Kidney capillary endothelial cell (primary cell): ENCODE results near the gene KLF16.
A peak's percentile ranks its signal among the peaks of the same experiment; 100 is the strongest.

ENCODE experiments used
- DNase-seq: peaks from one replicate; pipeline ENCODE4 v3.0.0-alpha.2; 2018; ENCODE audit warnings: low spot score

Gene KLF16

DNA sequence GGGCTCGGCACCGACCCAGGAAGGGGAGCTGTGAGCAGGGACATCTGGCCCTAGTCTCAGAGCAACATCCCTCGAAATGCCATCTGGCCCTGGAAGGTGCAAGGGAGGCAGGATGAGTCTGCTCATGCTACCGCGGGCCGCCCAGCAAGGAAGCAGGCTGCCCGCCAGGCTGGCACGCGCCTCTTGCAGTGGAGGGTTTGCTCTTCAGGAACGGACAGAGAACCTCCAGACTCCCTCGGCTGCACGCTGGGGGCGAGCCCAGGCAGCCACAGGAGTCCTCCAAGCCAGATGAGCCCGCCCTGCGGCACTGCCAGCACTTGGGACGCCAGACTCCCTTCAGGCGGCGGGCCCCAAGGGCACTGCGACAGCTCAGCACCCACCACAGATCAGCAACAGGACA, 41.2 kb downstream of the KLF16 start:
- DNase-seq = no peak

DNA sequence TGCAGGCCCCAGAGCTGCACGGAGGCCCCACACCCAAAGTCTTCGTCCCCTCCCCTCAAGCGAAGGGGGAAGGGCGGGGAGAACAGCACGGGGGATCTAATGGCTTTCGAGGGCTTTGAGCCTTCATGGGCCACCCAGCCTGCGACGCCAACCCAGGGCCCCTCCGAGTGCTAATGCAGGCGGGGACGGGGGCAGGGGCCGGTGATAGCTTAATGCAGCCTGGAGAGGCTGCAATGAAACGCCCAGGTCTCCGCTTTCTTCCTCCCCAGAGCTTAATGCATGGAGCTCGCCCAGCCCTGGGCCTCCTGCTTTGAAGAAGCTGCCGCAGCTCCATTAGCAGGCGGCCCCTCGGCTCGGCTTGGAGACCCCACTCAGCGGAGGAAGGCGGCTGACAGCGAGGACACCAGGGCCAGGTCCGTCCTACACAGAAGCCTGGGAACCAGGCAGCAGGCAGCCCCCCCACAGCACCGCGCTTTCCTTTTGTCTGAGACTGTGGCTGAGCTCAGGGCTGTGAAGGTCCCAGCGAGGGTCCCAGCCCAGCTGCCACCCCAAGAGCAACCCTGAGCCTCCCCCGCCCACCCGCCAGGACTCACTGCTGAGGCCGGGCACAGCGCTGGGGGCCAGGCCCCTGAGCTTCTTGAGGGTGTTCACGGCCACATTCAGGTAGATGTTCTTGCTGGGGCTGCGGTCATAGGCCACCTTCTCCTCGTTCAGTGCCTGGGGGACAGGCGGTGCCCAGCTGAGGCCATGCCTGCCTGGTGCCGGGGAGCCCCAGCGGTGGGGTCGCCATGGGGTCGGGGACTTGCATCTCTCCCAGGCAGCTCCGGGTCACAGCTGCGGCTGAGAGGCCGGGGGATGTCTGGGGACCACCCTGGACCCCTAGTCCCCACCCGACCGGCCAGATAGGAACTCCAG, 43.8 kb downstream of the KLF16 start:
- DNase-seq = no peak

DNA sequence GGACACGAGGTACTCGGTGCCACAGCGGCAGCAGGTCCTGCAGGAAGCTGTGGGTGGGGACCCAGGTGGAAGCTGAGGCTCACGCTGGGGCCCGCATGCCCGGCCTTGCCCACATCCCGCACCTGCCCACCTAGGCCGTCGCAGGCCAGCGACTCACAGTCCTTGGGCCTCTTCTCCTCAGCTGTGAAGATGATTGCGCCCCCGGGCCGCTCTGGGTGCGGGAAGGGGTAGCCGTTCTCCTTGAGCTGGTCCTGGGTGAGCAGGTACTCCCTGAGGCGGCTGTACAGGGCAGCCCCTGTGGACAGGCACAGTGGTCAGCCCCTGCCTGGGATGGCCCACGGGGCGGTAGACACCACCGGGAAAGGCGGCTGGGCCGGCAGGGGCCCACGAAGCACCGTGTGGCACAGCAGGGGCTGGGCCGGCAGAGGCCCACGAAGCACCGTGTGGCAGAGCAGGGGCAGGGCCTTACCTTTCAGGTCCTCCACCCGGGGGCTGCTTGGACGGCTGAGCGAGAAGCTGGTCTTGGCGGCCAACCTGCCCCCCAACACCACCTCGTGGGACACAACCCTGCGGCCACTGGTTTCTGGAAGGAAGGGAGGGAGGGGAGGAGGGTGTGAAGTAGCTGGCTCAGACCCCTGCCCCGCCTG, 44.7 kb downstream of the KLF16 start:
- DNase-seq = no peak

DNA sequence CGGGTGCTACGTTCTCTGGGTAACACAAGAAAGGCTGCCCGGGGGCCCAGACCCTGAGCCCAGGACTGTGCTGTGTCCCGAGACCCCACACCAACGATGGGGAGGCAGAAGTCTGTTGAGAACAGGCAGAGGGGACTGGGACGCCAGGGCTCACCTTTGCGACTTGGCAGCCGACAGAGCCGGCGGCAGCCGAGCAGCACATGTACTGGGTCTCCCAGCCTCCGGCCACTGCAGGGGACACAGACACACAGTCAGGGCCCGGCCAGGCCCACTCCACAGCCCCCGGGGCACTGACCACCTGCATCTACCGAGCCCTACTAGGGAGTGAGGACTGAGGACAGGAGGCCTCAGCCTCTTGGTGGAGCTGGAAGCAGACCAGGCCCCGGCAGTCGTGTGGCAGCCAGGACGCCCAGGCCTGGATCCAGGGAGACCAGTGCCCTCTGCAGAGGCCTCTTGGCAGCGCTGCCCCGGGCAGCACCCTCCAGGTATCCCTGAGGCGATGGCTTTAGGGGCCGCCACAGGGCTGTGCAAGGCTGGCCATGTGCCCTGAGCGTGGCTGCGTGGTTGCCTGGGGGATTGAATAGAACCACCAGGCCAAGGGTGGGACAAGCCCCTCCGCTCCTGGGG, 45.7 kb downstream of the KLF16 start:
- no peak for DNase-seq

DNA sequence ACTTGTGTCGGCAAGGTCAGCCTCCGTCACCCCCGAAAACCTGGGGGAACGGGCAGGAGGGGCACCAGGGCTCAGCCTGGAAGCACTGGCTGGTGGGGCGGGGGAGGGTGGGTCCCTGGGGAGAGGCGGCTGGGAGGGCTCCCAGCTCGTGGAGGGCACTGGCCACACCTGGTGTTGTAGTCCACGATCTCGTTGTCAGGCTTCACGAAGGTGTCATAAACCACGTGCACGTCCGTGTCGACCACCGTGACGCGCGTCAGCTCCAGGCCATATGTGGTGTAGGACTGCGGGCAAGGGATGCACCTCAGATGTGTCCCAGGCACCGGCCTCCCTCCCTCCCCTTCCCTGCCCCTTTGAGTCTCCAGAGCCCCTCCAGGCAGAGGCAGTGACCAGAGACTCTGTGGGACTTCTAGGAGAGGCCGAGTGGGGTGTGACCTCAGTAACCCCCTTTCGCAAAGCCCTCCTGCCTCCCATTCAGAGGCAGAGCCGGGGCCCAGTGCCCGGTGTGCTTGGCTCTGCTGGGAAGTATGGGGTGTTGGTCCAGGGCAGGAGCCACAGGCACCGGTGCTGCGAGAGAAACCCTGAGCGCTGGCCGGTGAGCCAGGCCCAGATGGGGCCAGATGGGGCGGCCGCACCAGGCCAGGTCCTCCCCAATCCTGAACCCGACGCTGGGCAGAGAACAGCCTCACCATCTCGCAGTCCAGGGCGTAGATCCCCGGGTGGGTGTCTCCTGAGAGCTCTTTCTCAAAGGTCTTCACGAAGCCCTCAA, 46.7 kb downstream of the KLF16 start:
- no peak for DNase-seq

DNA sequence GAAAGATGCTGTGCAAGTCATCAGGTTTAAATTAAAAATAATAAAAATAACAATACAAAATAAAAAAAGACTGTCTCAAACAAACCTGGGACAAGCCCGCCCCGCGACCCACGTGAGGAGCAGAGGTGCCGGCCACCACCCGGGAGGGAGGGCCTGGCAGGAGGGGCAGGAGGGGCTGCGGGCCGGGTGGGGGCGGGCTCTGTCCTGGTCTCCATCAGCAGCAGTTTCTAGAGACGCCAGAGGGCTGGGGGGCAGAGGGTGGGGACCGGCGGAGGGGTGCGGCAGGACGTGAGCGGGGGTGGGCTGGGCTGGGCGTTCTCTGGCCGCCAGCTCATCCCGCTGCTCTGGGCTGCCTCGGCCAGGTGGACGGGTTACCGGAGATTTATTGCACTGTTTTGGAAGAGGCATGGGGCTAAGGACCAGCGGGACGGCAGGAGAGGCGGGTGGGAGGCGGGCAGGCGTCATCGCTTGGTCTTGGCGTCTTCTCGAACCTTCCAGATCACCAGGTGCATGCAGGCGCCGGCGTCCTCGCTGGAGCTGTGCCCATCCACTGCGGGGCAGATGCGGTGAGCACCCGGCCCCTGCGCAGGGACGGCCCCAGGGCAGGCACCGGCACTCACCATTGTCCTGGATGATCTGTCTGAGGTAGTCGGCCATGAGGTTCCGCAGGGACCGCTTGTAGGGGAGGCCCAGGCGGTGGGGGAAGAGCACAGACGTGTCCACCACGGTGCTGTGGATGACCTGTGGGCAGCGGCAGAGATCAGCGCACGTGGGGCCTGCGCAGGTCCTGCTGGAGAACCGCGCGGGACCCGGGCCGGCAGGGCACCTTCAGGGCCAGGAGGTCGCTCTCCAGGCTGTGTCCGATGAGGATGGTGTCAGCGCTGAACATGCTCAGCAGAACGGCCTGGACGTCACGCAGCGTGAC, 47.5 kb downstream of the KLF16 start:
- DNase-seq = no peak

DNA sequence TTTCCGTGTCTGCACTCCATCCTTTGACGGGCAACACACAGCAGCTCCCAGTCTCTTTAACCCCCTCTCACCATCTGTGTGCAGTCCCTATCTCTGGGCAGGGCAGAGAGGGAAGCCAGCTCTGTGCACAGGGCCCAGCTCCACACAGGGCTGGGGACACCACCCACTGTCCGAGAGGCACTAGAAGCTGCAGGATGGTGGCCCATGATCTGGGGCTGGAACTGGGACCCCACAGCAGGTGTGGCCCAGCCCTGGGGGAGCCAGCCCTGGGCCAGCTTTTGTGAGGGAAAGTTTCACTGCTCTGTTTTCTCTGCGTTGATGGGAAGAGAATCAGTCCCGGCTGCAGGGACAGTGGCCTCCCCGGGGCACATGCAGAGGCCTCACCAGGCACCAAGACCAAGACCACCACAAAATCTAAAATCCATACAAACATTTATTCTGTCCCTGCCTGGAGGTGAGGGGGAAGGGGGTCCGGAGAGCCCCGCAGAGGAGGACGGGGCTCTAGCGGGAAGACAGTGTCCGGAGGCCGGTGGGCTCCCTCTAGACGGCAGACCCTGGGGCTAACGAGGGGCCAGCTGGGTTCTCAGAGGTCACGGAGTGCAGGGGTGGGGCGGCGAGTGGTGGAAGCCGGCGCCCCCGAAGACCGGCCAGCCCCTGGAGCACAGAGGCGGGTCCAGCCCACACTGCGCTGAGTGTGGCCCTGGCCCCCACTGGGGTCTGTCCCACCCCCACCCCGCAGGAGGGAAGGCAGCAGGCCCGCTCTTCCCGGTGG, 48.4 kb downstream of the KLF16 start:
- no peak for DNase-seq

DNA sequence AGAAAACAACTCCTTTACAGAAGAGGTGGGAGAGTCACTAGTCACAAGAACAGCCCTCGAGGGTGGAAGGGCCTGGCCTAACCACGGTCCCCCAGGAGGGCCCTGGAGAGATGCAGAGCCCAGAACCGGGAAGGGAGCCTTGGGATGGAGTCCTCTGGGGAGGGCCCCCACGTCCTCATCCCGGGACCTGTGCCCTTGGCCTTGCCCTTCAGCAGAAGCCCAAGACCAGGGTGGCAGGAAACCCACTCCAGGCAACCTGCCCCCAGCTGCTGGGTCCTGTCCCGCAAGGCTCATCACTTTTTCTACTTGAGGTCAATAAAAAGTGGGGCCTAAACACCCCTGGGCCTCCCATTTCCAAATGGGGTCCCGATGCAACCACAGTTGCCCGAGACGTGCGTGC, 49.0 kb downstream of the KLF16 start:
- no peak for DNase-seq

DNA sequence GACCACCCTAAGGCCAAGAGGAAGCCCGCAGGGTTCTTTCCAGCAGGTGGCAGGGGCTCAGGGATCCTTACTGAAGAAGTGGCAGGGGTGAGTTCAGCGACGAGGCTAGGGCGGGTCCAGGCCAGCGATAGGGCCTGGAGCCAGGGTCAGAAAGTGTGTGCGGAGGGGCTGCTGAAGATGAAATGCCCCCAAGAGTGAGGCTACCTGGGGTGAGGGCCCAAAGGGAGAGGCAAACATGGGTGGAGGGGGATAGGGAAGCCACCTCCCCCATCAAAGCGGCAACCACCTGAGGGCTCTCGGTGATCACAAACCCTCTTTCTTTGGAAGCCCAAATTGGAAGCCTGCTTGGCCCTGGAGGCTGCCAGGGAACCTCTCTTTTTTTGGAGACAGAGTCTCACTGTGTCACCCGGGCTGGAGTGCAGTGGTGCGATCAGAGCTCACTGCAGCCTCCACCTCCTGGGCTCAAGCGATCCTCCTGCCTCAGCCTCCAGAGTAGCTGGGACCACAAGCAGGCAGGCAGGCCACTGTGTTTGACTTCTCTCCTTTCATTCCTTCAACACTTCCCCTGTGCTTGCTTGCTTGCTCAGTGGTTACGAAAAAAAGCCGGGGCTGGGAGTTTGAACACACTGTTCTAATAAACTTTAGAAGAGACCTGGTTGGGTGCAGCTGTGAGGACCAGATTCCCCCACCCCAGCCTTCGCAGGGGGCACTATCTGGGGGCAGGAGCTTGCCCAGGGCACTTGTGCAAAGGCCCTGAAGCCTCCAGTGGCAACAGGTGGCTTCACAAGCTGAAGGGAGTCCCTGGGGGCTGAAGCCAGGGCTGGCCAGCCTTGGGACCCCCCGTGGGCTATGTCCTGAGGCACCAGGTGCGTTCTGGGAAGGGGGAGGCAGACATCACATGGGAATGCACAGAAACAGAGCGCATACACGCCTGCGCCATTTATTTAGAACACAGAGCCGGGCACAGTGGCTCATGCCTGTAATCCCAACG, 49.9 kb downstream of the KLF16 start:
- DNase-seq = no peak

DNA sequence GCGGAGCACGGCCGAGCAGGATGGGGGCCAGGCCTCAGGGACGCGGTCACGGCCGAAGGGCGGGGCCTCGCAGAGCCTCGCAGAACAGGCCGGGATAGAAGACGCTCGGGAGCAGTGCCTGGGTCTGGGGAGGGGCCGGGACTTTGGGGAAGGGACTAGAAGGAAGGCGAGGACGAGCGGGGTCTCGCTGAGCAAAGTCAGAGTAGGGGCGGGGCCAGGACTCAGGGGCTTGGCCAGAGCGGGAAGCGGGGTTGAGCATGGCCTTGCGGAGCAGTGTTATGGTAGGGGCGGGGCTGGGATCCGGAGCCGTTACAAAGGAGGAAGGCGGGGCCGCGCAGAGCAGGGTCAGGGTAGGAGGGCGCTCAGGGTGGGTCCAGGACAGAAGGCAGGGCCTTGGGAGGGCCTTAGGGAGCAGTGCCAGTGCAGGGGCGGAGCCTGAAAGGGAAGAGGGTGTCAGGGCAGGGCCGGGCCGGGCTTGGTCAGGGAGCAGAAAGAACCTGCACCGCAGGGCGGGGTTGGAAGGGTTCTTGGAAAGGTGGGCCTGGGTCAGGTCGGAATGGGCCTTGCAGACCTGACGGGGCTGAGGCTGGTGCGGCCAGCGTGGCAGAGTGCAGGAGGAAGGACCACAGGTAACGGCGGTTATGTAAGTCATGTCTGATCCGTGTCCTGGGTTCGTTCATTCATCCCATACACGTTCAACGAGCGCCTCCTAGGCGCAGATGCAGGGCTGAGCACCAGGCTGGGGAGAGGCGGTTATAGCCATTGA, 50.8 kb downstream of the KLF16 start:
- DNase-seq = peak; percentile 83

DNA sequence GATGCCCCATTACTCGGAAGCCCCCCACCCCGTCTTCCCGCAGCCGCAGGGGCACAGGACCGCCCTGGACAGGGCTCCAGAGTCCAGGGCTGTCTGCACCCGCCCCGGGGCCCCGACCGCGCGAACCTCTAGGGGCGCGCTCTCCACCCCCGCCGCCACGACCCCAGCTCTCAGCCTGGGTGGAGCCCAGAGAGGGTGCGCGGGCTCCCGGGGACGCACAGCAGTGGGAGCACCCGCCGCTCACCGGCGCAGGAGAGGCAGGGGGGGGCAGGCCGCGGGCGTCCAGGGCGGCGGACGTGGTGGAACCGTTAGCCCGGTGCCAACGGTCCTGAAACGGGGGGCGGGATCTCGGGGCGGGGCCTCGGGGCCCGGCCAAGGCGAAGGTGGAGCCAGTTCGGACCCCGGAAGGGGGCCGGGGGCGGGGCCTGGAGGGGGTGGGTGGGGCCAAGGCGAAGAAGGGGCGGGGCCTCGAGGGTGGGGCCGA, 51.4 kb downstream of the KLF16 start, which contains the start of gene ATP8B3:
ATP8B3 (minus strand) TSS at position 335 of the 484 bp plus-strand sequence. CDS start 540 bp downstream, outside the sequence.
- no peak for DNase-seq

DNA sequence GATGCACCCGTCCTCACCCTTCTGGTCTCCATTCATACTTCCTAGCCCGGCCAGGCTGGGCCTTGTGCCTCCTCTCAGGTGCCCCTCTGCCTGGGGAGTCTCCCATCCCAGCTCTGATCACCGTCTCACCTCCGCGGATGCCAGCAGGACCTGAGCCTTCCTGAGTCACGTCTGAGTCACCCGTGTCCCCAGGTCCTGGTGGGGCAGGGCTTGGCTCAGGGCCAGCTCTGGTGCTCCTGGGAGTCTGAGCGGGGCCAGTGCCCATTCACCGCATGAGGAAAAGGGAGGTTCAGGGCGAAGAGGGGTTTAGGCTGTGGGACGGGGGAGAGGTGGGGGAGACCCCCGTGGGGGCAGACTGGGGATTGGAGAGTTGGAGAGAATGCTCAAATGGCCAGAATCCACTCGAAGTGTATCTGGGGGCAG, 51.9 kb downstream of the KLF16 start:
- DNase-seq = peak; percentile 51

DNA sequence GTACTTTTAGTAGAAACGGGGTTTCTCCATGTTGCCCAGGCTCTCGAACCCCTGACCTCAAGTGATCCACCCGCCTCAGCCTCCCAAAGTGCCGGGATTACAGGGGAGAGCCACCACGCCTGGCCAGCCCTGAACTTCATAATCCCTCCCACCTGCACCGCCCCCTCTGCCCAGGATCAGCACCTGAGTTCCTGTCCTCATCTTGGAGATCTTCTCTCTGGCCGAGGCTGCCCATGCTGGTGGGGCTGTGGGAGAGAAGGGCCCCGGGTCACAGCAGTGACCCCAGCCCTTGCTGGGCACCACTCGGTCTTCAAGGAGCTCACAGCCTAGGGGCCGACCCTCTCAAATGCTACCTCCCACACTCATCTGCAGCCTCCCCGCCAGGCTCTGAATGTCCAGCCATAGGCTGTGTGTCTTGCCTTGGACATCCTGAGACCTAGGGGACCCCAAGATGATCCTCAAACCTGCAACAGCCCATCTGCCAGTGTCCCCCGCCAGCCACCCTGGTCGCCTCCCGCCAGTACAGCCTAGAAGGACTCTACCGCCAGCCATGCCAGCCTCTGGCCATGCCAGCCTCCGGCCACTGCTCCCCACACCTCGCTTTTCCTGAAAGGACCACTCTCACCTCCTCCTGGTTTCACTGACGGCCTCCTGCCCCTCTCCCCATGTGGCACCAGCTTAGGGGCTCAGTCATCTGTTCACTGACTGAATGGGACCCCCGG, 52.8 kb downstream of the KLF16 start:
- DNase-seq = no peak

DNA sequence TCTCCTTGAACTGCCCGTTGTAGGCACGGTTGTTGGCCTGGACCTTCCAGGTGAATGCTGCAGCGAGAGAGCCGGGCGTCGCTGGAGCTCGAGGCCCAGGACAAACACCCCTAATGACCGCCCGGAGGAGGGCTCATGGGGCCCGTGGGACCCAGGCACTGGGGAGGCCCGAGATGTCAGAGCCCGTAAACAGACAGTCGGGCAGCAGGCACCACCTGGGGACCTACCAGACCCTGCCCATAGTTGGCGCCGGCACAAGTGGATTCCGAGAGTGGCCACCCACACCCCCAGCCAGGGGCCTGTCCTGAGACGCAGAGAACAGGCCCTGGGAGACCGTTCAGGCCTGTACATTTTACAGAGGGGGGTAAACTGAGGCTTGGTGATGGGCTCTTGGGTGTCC, 53.7 kb downstream of the KLF16 start:
- no peak for DNase-seq

DNA sequence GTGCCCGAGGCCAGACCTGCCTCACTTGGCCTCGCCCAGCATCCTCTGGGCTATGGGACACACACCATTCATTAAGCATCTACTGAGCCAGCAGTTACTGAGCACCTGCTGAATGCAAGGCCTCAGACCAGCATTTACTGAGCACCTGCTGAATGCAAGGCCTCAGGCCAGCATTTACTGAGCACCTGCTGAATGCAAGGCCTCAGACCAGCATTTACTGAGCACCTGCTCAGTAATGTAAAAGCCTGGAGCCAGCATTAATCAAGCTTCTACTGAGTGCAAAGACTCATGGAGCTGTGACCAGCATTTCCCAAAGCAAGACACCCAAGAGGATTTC, 55.0 kb downstream of the KLF16 start:
- no peak for DNase-seq

DNA sequence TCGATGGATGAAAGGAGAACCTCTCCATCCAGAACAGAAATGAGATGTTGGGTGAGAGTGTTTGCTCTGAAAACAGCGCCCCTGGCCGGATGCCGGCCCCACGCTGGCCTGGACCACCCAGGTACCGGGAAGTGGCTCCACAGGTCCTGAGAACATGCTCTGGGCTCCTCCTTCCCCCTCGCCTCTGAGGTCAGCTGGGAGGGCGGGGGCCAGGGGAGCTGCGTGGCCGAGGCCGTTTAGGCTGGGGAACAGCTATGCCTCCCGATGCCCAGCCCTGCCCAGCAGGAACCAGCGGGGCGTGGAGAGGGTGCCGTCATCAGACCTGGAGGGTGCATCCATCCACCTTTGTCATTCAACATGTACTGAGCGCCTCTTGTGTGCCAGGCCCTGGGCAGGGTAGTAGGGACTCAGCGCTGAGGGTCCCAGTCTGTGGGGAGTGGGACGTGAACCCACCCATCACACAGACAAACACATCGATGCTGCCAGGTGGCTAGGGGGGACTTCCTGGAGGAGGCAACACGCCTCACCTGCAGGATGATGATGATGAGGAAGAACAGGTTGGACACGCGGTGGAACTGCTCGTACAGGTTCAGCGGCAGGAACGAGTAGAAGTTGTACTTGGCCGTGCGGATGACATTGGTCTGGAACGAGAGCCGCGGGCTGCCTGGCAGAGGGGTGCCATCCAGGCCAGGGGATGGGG, 55.5 kb downstream of the KLF16 start:
- no peak for DNase-seq
